Stimulated activated naive CD8-positive, alpha-beta T cell treated with anti-CD3 and anti-CD28 coated beads, Interleukin-15, Interleukin-2, amounts not matched to agents 100 U/mL and 50 U/mL, for 24 hours (primary cell): ENCODE data around the gene PALB2.
"Not testable (repeated sequence)": the region's sequence is repeated elsewhere in the genome, so short reads cannot be mapped to it uniquely, and the experiment has no call there.

Source experiments
- ATAC-seq: fragments of 150-1000 bp; cut with Tn5 transposase; one replicate; pipeline ENCODE4 v1.10.0; 2021
- DNase-seq: peaks from one replicate; pipeline ENCODE4 v3.0.0; 2021

The PALB2 gene

DNA sequence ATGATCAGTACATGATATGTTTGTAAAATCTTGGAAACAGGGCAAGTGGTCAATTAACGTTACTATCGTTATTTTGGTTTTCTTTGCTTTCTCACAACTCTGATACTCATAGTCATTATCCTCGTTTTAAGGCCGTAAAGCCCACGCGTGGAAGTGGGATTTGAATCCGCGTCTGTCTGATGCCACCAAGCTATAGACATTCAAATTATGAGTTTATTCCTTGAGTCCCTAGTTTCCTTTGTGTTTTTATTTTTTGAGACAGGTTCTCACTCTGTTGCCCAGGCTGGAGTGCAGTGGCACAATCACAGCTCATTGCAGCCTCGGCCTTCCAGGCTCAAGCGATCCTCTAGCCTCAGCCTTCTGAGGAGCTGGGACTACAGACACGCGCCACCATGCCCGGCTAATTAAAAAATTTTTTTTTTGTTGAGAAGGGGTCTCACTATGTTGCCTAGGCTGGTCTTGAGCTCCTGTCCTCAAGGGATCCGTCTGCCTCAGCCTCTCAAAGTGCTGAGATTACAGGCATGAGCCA, 1.2 kb upstream of the PALB2 start:
- DNase-seq (no peak), ATAC-seq (no peak)

DNA sequence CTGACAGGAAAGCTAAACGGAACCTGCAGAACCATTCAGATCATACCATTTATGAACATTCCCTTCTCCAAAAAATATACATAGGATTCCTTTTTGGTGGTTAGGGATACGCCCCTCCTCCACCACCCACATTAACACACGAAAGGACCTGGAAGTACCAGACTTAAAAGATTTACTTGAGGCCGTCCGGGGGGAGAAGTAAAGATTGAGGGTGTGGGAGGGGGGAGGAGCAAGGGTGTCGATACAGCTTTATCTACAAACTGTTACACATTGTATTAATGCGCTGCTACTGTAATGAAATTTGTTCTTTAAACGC, 537 bp downstream of the PALB2 start:
- DNase-seq: no peak

GRCh38 chr16:23635958-23636357, 5.2 kb downstream of the PALB2 start:
- ATAC-seq (no peak), DNase-seq (no peak)

More for the DNA sequence above, 537 bp downstream of the PALB2 start:
- ATAC-seq: no peak

DNA sequence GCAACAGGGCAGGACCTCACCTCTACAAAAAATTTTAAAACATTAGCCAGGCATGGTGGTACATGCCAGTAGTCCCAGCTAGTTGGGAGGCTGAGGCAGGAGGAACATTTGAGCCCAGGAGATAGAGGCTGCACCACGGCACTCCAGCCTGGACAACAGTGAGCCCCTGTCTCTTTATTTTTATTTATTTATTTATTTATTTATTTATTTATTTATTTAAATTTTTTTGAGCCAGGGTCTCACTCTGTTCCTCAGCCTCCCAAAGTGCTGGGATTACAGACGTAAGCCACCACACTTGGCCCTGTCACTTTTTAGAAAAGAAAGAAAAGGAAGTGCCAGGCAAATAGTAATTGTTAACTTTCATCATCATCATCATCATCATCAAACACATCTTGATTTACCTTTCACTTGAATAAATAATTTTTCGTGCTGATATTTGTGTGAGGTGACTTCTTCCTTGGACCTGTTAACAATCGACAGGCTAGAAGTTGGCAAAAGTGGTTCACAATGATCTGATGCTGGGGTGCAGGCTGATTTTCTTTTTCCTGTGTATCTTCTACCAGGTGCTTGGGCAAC, 6.6 kb downstream of the PALB2 start:
- no peak for ATAC-seq
- DNase-seq: no peak

GRCh38 chr16:23631874-23632273, 9.2 kb downstream of the PALB2 start:
- DNase-seq: not testable (repeated sequence)

DNA sequence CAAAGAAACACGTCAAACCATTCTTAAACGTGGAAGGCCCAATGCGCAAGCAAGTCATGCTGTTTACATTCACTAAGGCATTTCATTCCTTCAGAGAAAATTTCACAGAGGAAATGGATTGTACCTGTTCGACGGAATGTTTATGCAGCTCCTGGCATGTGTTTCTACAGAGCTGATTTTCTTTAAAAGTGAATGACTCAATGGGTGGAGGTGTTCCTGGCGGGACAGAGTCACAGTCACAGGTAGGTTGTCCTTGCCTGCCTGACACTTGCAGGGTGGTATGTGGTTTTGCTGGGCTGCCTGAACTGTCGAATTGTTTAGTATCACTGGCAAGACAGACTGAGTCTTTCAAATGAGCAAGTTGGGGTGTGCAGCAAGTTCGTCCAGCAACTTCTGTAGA, 11.6 kb downstream of the PALB2 start:
- ATAC-seq: no peak
- no peak for DNase-seq

More at GRCh38 chr16:23631874-23632273, 9.2 kb downstream of the PALB2 start:
- not testable (repeated sequence) for ATAC-seq

- no peak for ATAC-seq
- DNase-seq: no peak
Observed at GRCh38 chr16:23624092-23624491, 17.0 kb downstream of the PALB2 start.

GRCh38 chr16:23615805-23616204, 25.3 kb downstream of the PALB2 start:
- no peak for DNase-seq
- ATAC-seq: no peak

GRCh38 chr16:23611936-23612335, 29.2 kb downstream of the PALB2 start:
- DNase-seq (no peak), ATAC-seq (no peak)

- not testable (repeated sequence) for ATAC-seq, DNase-seq
Observed at GRCh38 chr16:23610905-23611304, 30.2 kb downstream of the PALB2 start.

GRCh38 chr16:23609929-23610328, 31.2 kb downstream of the PALB2 start:
- no peak for DNase-seq
- no peak for ATAC-seq

- DNase-seq: no peak
Observed at GRCh38 chr16:23608194-23608593, 32.9 kb downstream of the PALB2 start.

DNA sequence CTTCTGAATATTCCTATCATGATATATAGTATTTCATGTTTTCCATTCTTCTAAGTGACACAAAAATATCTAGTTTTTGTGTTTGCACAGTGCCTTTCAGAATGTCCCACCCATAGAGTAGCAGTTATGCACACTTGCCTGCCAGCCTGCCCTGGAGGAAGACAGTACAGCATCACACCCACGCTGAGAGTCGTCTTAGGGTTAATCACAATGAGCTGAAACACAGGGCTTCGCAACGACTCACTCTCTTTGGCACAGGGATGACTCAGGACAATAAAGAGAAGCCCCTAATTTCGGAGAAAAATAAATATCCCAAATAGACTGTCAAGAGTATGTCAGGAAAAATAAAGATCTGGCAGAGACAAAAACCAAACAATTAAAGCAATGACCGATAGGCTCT, 33.4 kb downstream of the PALB2 start:
- no peak for DNase-seq
- no peak for ATAC-seq

More at GRCh38 chr16:23608194-23608593, 32.9 kb downstream of the PALB2 start:
- ATAC-seq: no peak

DNA sequence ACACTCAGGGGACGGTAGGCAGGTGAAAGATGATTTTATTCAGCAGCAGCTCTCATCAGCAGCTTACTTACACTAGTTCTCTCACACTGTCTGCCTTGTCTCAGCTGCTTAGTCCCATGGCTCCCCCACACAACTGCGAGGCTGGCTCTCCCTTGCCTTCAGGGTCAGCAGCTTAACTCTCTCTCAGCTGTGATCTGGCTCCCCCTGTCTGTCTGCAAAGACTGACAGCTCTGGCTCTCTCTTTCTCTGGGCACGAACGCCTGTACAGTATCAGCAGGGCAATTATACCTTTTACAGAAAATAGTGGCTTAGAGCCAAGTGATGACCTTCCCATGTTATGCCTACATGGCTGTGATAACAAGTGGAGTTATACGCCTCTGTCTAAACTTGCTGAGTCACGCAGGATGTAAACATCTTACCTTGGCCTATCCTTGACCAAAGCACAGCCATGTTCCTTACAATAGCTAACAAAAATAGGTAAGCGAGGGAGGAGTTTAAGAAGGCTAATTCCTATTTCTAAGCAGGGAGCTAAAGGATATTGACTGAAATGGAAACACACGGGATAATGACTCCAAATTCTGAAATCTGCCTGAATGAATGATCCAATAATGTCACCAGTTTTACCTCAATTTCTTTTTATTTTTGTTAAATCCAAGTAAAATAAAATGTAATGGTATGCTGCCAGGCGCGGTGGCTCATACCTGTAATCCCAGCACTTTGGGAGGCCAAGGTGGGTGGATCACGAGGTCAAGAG, 43.9 kb downstream of the PALB2 start:
- DNase-seq: peak; percentile 24
- ATAC-seq: no peak

- ATAC-seq (peak; percentile 97), DNase-seq (peak; percentile 94)
Observed at GRCh38 chr16:23595951-23596720, 45.0 kb downstream of the PALB2 start, which contains the start of gene NDUFAB1. Gene NDUFAB1 (minus strand): TSS chr16:23596316. CDS start chr16:23596290, 26 bp downstream.

- ATAC-seq: no peak
- DNase-seq: no peak
Observed at GRCh38 chr16:23595246-23595950, 45.7 kb downstream of the PALB2 start.

DNA sequence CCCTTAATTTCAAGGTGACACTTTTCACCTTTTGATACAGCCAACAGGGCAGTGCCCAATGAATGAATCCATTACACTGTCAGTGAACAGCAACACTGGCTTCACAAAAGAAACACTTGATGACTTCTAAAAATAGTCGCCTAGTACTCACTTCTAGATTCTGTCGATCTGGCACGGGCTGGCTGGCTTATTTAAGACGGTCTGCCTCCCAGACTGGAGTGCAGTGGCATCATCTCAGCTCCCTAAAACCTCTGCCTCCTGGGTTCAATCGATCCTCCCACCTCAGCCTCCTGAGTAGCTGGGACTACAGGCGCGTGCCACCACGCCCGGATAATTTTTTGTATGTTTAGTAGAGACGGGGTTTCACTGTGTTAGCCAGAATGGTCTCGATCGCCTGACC, 46.9 kb downstream of the PALB2 start:
- DNase-seq (no peak), ATAC-seq (no peak)

GRCh38 chr16:23590181-23590580, 50.9 kb downstream of the PALB2 start:
- ATAC-seq: no peak
- no peak for DNase-seq

DNA sequence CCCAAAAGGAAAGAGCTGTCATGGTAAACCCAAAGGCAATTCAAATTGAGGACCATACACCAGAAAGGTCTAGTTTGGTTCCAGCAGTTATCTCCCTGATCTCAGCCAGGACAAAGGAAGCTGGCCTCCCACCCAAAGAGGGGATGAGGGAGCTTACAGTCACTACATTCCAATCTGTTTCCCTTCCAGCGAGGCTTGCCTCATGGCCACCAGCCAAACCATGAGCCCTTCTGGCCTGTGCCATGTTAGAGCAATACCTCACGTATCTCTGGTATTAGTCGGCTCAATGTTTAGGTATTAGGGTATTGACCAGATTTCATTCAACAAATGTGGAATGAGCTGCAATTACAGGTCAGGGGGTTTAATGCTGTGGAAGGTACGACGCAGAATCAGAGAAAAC, 53.4 kb downstream of the PALB2 start:
- ATAC-seq (no peak), DNase-seq (no peak)

DNA sequence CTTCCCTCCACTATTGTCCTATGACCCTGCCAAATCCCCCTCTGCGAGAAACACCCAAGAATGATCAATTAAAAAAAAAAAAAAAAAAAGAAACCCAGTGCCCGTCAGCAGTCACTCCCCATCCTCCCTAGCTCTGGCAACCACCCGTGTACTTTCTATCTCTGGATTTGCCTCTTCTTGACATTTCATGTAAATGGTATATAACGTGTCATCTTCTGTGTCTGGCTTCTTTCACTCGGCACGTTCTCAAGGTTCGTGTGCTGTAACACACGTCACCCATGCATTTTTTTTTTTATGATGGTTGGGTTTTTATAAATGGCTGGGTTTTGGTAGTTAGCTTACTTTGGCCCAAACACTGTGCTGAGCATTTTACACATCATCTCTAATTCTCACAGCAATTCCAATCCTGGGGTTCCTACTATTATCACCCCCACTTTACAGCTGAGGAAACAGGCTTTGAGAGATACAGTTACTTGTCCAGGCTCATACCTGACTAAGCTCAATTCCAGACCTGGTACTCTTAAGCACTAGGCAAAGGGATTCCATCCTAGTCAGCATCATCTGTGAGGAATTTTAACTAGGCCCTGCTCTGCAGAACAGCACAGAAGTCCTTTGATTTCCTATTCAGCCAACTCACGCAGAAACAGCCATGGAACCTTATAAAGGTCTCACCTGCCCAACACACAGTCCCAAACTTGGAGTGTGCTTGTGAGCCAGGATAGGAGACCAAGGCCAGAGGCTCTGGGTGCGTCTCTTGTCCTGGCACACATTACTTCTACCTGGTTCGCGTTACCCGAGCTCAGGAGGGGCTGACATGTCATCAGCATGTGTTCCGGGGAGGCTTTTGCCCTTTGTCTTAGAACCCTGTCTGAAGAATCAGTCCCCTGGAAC, 56.7 kb downstream of the PALB2 start:
- no peak for DNase-seq
- ATAC-seq: no peak

DNA sequence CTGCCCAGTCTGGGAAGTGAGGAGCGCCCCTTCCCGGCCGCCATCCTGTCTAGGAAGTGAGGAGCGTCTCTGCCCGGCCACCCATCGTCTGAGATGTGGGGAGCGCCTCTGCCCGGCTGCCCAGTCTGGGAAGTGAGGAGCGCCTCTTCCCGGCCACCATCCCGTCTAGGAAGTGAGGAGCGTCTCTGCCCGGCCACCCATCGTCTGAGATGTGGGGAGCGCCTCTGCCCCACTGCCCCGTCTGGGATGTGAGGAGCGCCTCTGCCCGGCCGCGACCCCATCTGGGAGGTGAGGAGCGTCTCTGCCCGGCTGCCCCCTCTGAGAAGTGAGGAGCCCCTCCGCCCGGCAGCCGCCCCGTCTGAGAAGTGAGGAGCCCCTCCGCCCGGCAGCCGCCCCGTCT, 57.8 kb downstream of the PALB2 start:
- ATAC-seq, DNase-seq: not testable (repeated sequence)
